Activated naive CD4-positive, alpha-beta T cell (primary cell): ENCODE results near the gene SLC30A3.

Experiments used
- DNase-seq, 4 experiments: peaks; one replicate each; lab custom pipeline; 2025; lab: John Stamatoyannopoulos, UW

SLC30A3 gene

GRCh38 chr2:27203741-27204140, 59.1 kb downstream of the SLC30A3 start:
- no peak for DNase-seq
